ENCODE data around the gene TFEC. TPM values are rescaled to one million over a fixed set of nuclear protein-coding genes. Genes with fewer than 3 reads are reported as not detected.

Gene TFEC
- total RNA-seq, 1 experiment from 2014 or later: not detected

GRCh38 chr7:116018731-116019130 lies 11.8 kb downstream of the TFEC start:
- H3K4me1 ChIP-seq (ENCODE audit: insufficient read depth, low read length): no peaks in the 10 kb centered on the region
- DNase-seq: no peak
- no peak for TF ChIP-seq CTCF (conservative IDR thresholded peaks at IDR 0.05)
- no peak overlapping the region for H3K9ac ChIP-seq (ENCODE audit: extremely low read depth, insufficient read length, low read length)
- H3K18ac ChIP-seq (ENCODE audit: insufficient read length, low read depth, low read length): no peak overlapping the region
- no peak overlapping the region for H2BK5ac ChIP-seq (ENCODE audit: insufficient read length, low read length)
- H2BK120ac ChIP-seq (ENCODE audit: low read depth, low read length, poor library complexity, severe bottlenecking): no peak overlapping the region
- Mint-ChIP-seq H3K27me3 (ENCODE audit: low read depth) (no peaks in the 10 kb centered on the region), H3K36me3 (ENCODE audit: insufficient read depth in 1 of 3, low read depth in 3 of 3) (no peaks in the 10 kb centered on the region), H3K4me1 (no peaks in the 10 kb centered on the region), H3K27ac (no peak overlapping the region), H3K4me3 (no peak overlapping the region), H3K9me3 (no peaks in the 10 kb centered on the region)
- no peak overlapping the region for H3K23ac ChIP-seq (ENCODE audit: insufficient read length, low read depth, low read length)
- no peak overlapping the region for H2BK12ac ChIP-seq (ENCODE audit: insufficient read length, low read depth, low read length)
- H2BK20ac ChIP-seq (ENCODE audit: low read depth, low read length, poor library complexity, severe bottlenecking): no peak overlapping the region
- no peak overlapping the region for H3K4ac ChIP-seq (ENCODE audit: low read depth, low read length)
- no peaks in the 10 kb centered on the region for H3K9me3 ChIP-seq (ENCODE audit: control insufficient read depth, low read depth, low read length)
- no peak overlapping the region for H3K27ac ChIP-seq (ENCODE audit: insufficient read length, low read depth, low read length)
- no peak overlapping the region for H3K56ac ChIP-seq (ENCODE audit: insufficient read length, low read depth, low read length)
- H2BK15ac ChIP-seq (ENCODE audit: low read depth, low read length): no peak overlapping the region
- H4K91ac ChIP-seq (ENCODE audit: insufficient read length, low read depth, low read length): no peak overlapping the region
- H3T11ph ChIP-seq (ENCODE audit: low read length): no peak overlapping the region
- no peaks in the 10 kb centered on the region for H3K79me2 ChIP-seq (ENCODE audit: insufficient read depth, low read length)
- no peaks in the 10 kb centered on the region for H4K20me1 ChIP-seq (ENCODE audit: control insufficient read depth, insufficient read depth, insufficient read length)
- no peaks in the 10 kb centered on the region for H3K27me3 ChIP-seq (ENCODE audit: insufficient read depth, low read length)
- H4K5ac ChIP-seq (ENCODE audit: insufficient read length, low read depth, low read length): no peak overlapping the region
- no peak overlapping the region for H2AK5ac ChIP-seq (ENCODE audit: insufficient read length, low read length)
- no peak overlapping the region for H3K14ac ChIP-seq (ENCODE audit: insufficient read depth, low read length)
- no peaks in the 10 kb centered on the region for H3K23me2 ChIP-seq (ENCODE audit: insufficient read length, low read depth, low read length, poor library complexity, severe bottlenecking)
- H4K8ac ChIP-seq (replicated peaks; ENCODE audit: insufficient read length, low read depth, low read length): no peak overlapping the region
- H2AFZ ChIP-seq (ENCODE audit: low read length): no peak overlapping the region
- no peaks in the 10 kb centered on the region for H3K79me1 ChIP-seq (ENCODE audit: insufficient read depth, low read depth, low read length, poor library complexity, severe bottlenecking)
- H3K4me2 ChIP-seq (ENCODE audit: insufficient read depth, insufficient read length, low read length): no peak overlapping the region

All from H9 (cell line).